DMS 273 (cell line): ENCODE results near the gene MCU.
"Not testable (repeated sequence)": the region's sequence is repeated elsewhere in the genome, so short reads cannot be mapped to it uniquely, and the experiment has no call there.

ENCODE experiments used
- DNase-seq: peaks from one replicate; lab custom pipeline; 2025; ENCODE audit not compliant: unreplicated experiment; lab: John Stamatoyannopoulos, UW

Gene MCU

GRCh38 chr10:72686430-72686829 lies 5.5 kb upstream of the MCU start:
- not testable (repeated sequence) for DNase-seq

- DNase-seq = no peak
Observed at GRCh38 chr10:72687035-72687434, 4.9 kb upstream of the MCU start.

- DNase-seq = no peak
Observed at GRCh38 chr10:72688208-72688651, 3.7 kb upstream of the MCU start.

GRCh38 chr10:72689660-72690059 lies 2.3 kb upstream of the MCU start:
- DNase-seq = no peak

- peak; percentile 6 for DNase-seq
Observed at GRCh38 chr10:72690071-72690755, 1.7 kb upstream of the MCU start.

GRCh38 chr10:72691470-72691862 lies 477 bp upstream of the MCU start:
- no peak for DNase-seq

- no peak for DNase-seq
Observed at GRCh38 chr10:72692744-72692993, 726 bp downstream of the MCU start.

GRCh38 chr10:72692994-72693781 lies 1.2 kb downstream of the MCU start:
- peak; percentile 50 for DNase-seq

GRCh38 chr10:72694476-72695369 lies 2.8 kb downstream of the MCU start:
- DNase-seq = peak; percentile 54

GRCh38 chr10:72695496-72695895 lies 3.6 kb downstream of the MCU start:
- no peak for DNase-seq

GRCh38 chr10:72697716-72698115 lies 5.8 kb downstream of the MCU start:
- no peak for DNase-seq

GRCh38 chr10:72702465-72702864 lies 10.5 kb downstream of the MCU start:
- not testable (repeated sequence) for DNase-seq

- peak; percentile 26 for DNase-seq
Observed at GRCh38 chr10:72702868-72703581, 11.1 kb downstream of the MCU start.

GRCh38 chr10:72704117-72704516 lies 12.2 kb downstream of the MCU start:
- no peak for DNase-seq

- no peak for DNase-seq
Observed at GRCh38 chr10:72709041-72709440, 17.1 kb downstream of the MCU start.

GRCh38 chr10:72712136-72712535 lies 20.2 kb downstream of the MCU start:
- peak; percentile 1 for DNase-seq

- no peak for DNase-seq
Observed at GRCh38 chr10:72719941-72720592, 28.1 kb downstream of the MCU start.

- peak; percentile 63 for DNase-seq
Observed at GRCh38 chr10:72720814-72721660, 29.1 kb downstream of the MCU start.

GRCh38 chr10:72727130-72727529 lies 35.2 kb downstream of the MCU start:
- DNase-seq = no peak

GRCh38 chr10:72728462-72728861 lies 36.5 kb downstream of the MCU start:
- DNase-seq = no peak
